C4-2B (cell line): Measurements from ENCODE around the gene CMTM2.

Experiments used
- CTCF ChIP-seq: fragments of 450-650 bp; conservative IDR thresholded peaks from 2 replicates; pipeline ENCODE4 v1.5.1; 2017; ENCODE audit warnings: mild to moderate bottlenecking
- ZFX ChIP-seq: fragments of 450-650 bp; IDR thresholded peaks from 2 replicates; pipeline ENCODE4 v1.6.1; 2017

- no peak for TF ChIP-seq CTCF
- no peak for TF ChIP-seq ZFX
Measured at GRCh38 chr16:66599726-66600125, 20.5 kb downstream of the CMTM2 start.
